IMR-90 (cell line): ENCODE data around the gene HOXC10.

Experiments
- BHLHE40 ChIP-seq: fragments of 150-350 bp; IDR thresholded peaks from 2 replicates; pipeline ENCODE4 v1.6.1; 2016; ENCODE audit warnings: mild to moderate bottlenecking, low read depth, low read length
- ELK1 ChIP-seq: fragments of 150-350 bp; IDR thresholded peaks from 2 replicates; pipeline ENCODE4 v1.6.1; 2016; ENCODE audit warnings: low read depth, mild to moderate bottlenecking, low read length, moderate library complexity, borderline replicate concordance
- FOS ChIP-seq: fragments of 150-350 bp; IDR thresholded peaks from 2 replicates; pipeline ENCODE4 v1.6.1; 2016; ENCODE audit warnings: low read depth, low read length
- POLR2A ChIP-seq: IDR thresholded peaks from 2 replicates; pipeline ENCODE4 v1.6.1; 2012; ENCODE audit warnings: mild to moderate bottlenecking, low read depth, low read length
- RCOR1 ChIP-seq: IDR thresholded peaks from 2 replicates; pipeline ENCODE4 v1.6.1; 2012; ENCODE audit warnings: mild to moderate bottlenecking, low read length, improper control_type of control experiment; ENCODE audit not compliant: insufficient replicate concordance
- SMC3 ChIP-seq: fragments of 150-350 bp; IDR thresholded peaks from 2 replicates; pipeline ENCODE4 v1.6.1; 2016; ENCODE audit warnings: low read depth, mild to moderate bottlenecking, antibody characterized with exemption, low read length, moderate library complexity
- TF ChIP-seq, protein P1 (sequence below): conservative IDR thresholded peaks from 2 replicates; pipeline ENCODE4 v1.5.1; 2012; ENCODE audit warnings: mild to moderate bottlenecking, low read depth, low read length, improper control_type of control experiment

DNA sequence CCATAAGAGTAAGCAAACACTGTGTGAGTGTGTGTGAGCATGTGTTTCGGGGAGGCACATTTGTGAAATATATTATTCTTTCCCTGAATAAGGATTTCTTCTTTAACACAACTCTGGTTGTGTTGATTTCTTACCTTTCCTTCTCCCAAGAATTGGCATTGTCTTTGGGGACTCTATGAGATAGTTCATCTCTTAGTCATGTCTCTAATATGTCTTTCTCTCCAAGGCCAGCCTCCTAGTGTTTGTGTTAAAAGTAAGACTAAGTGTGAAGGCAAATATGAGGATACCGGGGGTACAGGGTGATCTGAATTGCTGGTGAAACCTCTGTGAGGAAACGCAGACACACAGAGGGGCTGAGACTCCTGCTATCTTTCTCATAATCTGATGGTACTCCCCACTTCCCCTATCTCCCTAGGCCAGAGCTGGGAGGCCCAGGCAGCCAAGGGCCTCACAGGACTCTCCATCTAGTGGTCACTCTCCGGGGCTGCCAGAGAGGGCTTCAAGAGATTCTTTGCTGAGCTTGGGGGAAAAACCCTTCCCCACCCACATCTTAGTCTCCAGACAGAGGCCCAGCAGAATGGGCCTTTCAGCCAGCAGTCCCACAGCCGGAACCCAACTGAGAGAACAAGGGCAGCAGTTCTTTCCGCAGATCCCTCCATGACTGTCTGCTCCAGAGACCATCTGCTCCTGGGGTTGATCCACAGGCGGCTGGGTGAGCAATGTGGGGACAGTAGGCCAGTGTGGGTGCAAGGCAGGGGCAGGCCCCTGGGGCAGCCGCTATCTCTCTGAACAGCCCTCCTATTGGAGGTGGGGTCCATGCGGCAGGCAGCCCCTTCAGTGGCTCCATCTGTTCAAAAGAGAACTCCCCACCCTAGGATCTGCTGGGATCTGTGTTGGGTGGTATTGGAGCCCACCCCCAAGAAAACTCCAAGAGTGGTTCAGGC lies 36.0 kb upstream of the HOXC10 start:
- TF ChIP-seq, protein P1, sequence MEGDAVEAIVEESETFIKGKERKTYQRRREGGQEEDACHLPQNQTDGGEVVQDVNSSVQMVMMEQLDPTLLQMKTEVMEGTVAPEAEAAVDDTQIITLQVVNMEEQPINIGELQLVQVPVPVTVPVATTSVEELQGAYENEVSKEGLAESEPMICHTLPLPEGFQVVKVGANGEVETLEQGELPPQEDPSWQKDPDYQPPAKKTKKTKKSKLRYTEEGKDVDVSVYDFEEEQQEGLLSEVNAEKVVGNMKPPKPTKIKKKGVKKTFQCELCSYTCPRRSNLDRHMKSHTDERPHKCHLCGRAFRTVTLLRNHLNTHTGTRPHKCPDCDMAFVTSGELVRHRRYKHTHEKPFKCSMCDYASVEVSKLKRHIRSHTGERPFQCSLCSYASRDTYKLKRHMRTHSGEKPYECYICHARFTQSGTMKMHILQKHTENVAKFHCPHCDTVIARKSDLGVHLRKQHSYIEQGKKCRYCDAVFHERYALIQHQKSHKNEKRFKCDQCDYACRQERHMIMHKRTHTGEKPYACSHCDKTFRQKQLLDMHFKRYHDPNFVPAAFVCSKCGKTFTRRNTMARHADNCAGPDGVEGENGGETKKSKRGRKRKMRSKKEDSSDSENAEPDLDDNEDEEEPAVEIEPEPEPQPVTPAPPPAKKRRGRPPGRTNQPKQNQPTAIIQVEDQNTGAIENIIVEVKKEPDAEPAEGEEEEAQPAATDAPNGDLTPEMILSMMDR: no peak
- no peak for TF ChIP-seq FOS
- TF ChIP-seq RCOR1: no peak
- no peak for TF ChIP-seq ELK1
- no peak for TF ChIP-seq POLR2A
- no peak for TF ChIP-seq SMC3
- TF ChIP-seq BHLHE40: no peak
